Measurements from ENCODE around the gene OR13C9.

- no peak for TF ChIP-seq SPI1 (IDR thresholded peaks at IDR 0.05; ENCODE audit: low read depth, low read length)
- TF ChIP-seq TAF1 (IDR thresholded peaks at IDR 0.05; ENCODE audit: low read depth, low read length) = no peak
- no peak for TF ChIP-seq POLR2A (IDR thresholded peaks at IDR 0.05; ENCODE audit: low read depth, low read length)
- no peak for TF ChIP-seq POLR2AphosphoS5 (IDR thresholded peaks at IDR 0.05; ENCODE audit: low read depth, low read length)
- TF ChIP-seq PAX5 (IDR thresholded peaks at IDR 0.05; ENCODE audit: insufficient read depth, low read length, severe bottlenecking) = no peak
These were observed 586 bp downstream of the OR13C9 start for GRCh38 chr9:104617418-104617817.

All from GM12891 (cell line).